Activated CD4-positive, alpha-beta T cell treated with anti-CD3 and anti-CD28 coated beads, Interleukin-2, Interleukin-4, amounts not matched to agents 100 ng/mL and 50 ng/mL, durations not matched to agents 16 hours and 8 hours (primary cell): ENCODE results near the gene IQCE.

Source experiments
- DNase-seq: peaks from one replicate; pipeline ENCODE4 v3.0.0-alpha.2; 2020; ENCODE audit warnings: low spot score

The IQCE gene

DNA sequence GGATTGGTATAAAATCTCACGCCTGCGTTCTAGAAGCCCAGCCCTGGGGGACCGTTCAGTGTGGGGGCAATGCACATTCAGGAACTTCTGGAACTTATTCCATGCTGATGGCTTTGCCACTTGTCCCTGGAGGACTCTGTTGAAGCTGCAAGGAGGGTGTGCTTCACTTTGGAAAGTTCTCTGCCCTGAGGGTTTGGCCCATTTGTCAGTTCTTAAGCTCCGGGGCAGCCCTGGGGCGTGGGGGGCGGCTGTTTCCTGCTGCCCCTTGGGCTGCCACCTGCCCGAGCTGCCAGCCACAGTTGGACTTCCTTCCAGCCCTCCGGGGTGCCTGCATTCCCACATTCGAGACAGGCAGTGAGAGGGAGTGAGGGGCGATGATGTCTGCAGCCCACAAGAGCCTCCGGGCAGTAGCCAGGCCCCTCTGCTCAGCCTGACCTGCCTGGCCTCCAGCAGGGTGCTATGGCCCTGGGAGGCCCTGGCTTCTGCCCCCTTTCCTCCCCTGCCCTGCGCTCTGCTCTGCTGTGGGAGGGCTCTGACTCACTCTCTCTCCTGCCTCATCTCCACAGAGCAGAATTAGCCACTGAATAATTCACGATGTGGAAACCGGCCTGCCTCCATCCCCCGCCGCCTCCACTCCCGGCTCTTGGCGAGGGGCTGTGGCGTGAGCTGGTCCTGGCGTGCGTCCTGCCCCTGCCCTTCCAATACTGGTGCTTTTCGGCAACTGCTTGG lies 74.9 kb downstream of the IQCE start:
- no peak for DNase-seq

DNA sequence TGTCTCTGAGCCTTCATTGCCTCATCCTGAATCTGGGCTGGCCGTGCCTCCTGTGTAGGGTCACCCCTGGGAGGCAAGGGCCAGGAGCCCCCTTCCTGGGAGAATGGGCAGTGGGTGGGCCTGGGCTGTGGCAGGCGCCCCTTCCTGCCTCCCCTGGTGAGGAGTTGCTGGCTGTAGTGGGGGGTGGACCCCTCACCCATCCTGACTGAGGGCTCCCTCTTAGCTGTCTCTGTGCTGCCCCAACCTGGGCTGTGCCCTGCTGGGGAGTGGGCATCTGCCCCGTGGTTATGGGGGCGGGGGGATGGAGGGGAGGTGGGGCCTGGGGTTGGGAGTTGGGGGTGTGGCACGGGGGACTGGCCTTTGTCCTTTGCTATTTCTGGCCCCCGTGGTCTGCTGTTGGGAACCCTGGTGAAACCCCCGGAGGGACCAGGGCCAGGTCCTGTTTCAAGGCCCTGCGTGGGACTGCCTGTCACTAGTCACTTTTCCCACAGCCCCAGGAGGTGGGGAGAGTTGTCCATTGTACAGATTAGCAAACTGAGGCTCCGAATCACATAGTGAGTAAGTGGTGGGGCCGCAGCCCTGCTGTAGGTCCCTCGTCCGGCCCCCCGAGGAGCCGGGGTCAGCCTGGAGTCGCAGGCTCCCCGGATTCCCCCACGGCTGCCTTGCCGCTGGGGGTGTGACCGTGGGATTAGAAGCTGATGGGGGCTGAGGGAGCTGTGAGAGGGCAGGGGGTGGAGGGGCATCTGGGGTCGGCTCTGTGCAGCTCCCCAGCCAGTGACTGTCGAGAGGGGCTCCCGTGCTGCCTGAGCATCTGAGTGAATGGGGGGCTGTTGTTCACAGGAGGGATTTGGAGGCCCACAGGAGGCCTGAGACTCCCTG lies 75.7 kb downstream of the IQCE start:
- DNase-seq: no peak

DNA sequence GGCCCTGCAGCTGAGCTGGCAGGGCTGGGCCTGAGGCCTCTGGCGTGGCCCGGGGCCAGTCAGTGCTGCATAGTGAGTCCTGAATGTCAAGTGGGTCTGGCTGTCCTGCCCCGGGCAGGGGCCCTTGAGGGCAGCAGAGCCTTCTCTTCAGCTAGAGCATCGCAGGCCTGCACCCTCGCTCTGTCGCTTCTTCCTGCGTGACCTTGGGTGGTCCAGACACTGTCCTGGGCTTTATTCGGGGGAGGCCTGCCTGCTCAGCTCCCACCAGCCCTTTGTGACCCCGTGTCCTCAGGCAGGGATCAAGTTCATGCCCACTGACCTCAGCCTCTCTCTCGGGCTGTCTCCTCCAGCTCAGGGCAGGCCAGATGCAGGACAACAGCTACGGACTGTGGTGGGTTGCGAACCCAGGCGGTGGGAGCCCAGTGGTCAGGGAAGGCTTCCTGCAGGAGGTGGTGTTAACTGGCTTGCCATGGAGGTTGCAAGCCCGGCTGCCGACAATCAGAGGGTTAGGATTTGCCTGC lies 76.4 kb downstream of the IQCE start:
- DNase-seq: no peak

DNA sequence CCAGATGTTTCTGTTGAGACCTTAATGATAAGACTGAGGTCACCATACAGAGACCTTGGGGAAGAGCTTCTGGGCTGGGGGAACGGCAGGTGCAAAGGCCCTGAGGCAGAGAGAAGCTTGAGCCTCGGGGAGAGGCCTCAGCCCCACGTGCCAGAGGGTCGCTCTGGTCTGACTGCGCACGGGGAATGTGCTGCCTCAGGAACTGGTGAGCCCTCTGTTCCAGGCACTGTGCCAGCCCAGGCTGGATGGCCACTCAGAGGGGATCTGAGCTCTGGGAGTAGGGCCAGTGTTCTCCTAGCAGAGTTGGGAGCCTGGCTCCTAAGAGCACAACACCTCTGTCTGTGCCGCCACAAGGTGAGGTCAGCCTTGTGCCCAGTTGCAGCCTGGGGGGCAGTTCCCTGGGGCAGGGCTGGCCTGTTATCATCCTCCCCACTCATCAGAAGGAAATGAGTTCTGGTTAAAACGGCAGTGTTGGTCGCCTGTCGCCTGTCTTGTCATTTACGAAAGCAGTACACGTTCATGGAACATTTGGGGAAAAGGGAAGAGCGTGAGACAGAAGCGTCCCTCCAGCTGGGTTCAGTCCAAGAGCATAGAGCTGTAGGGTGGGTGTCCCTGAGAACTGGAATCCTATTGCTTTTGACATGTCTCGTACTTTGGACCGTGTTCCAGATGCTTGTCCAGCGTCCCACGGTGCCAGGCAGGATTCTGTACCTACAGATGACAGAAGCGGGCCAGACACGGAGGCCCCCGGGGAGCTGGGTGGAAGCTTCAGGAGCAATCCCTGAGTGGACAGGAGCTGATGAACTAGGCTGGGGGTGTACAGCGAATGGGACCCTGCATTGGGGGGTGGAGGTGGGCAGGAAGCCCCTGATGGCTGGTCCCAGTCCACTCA lies 77.3 kb downstream of the IQCE start:
- no peak for DNase-seq

DNA sequence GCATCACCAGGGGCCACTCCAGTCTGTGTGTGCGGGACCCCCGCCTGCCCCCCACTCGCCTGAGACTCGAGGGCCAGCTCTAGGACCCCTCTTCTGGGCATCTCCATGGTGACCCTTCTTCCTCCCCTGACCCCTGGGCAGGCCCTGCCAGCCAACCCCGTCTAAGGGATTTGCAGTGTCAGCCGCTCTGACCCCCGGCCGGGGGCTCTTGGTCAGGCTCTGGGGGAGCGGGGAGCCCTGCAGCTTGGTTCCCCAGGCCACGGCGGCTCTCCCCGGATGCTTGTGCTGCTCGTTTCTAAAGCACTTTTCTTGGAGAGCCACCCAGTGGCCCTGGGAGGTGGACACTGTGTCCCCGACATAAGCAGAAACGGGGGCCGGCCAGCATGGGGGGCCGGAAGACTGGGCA lies 78.3 kb downstream of the IQCE start:
- DNase-seq: no peak

DNA sequence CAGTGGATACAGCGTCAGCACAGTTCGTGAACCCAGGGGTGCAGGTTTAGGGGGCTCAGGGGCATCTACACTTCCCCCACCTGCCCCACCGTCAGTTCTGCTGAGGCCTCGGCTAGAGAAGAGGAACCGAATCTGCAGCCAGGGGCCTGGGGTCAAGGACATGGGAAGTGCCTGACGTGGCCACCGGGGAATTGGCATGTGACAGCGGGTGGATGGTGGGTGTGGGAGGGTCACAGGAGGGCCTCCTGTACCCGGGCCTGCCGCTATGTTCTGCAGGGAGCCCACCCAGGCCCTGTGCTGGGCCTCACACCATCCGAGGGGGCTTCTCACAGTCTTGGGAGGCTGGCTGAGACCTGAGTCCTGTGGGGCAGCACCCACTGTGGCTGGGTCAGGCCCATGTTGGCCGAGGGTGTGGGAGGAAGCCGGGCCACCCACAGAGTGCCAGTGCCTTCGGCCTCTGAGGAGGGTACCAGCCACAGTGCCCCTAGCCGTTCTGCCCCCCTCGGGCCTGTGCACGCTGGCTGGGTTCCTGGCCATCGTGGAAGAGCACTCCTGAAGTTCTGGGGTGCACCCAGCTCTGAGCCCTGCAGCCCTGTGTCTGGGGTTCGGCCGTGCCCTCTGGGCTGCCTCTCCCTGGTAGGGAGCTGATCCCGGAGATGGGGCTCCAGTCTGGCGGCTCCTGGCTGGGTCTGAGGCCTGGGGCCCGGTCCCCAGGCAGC lies 78.9 kb downstream of the IQCE start:
- no peak for DNase-seq

DNA sequence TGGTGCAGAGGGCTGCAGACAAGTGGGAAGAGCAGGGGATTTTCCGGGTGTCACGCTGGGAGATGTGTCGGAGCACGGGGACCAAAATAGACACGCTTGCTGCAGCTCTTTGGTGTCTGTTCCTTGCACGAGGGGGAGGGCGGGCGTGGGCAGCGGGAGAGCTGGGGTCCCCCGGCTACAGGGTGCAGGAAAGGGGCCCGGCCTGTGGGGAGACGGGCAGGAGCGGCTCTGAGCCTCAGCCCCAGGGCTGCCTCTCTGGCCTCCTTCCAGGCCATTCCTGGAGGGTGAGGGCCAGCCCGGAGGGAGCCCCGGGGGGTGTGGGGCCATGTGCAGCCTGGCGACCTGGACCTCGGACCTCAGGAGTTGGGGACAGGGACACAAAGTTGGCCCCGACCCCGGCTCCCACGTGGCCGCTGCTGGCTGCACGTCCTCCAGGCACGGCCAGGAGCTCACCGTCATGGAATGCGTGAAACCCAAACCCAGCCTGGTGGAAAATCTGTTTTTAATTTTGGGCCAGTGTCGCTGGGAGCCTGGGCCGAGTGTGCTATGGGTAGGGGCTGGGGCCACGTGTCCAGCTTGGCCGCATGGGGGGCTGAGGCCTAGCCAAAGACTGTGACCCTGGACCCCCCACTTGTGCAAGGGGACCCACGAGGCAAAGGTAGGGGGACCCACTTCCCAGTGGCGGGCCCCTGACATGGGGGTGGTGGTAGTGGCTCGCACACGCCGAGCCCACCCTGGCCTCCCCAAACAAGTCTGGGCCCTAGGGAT lies 79.6 kb downstream of the IQCE start:
- DNase-seq: no peak

DNA sequence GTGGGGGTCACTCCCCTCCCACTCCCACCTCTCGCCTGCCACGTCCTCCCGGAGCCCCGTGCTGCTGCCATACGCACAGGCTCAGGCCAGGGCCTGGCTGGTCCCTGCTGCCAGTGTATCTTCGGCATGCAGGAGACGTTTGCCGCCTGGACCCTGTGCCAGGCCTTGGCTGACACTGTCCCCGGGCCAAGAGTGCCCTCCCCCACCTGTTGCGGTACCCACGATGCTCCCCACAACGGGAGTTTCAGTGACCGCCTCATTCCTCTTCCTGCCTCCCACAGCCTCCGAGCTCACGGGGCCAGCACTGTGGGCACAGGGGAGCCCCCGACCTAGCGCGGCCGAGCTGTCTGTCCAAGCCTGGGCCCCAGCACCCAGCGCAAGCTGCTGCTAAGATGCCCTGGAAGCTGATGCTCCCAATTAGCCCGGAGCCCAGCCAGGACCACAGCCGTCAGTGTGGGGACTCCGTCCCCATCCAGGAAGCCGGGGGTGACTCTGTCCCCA lies 80.5 kb downstream of the IQCE start:
- DNase-seq: no peak

DNA sequence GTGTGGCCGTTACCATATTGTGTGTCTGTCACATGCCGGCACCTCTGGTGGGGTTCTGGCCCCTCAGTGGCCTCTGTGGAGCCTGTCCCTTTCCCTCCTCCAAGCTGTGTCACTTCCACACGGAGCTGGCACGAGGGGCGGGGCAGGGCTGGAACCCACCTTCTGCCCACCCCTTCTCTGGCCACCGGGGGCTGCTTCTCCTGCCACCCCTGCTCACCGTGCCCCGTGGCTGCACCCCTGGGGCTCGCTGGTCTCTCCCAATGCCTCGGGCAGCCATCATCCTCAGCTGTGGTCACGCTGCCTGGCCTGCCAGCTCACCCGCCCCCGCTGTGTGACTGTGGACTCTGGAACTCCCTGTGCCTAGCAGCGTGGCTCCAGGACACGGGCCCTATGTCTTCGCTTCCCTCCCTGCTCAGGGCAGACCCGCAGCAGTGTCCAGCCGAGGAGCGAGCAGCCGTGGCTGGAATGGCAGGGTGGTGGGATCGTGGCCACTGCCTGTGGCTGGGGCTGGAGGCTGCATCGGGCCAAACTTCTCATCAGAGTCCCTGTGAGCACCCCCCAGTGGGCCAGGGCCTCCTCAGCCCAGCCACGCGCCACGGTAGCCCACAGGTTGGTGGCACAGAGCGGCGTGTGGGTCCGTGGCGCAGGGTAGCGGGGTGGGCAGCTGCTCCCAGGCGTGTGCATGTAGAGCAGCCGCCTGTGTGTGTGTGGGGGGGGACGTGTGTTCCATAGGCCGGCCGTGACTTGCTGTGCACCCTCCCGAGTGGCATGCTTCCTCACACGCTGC lies 81.1 kb downstream of the IQCE start:
- DNase-seq: no peak

DNA sequence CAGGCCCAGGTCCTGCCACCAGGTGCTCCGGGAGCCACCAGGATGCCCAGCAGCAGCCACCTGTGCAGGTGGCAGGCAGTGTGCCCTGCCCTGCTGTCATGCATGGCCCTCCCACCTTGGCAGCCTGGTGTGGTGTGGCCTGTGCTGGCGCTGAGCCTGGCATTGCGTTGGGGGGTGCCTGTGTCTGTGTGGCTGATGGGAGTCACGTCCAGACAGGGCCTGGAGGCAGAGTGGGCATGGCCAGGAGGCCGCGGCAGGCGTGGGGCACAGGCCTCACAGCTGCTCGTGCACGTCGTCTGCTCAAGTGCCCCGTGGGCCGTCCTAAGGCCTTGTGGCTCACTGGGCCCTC lies 81.7 kb downstream of the IQCE start:
- DNase-seq: no peak

DNA sequence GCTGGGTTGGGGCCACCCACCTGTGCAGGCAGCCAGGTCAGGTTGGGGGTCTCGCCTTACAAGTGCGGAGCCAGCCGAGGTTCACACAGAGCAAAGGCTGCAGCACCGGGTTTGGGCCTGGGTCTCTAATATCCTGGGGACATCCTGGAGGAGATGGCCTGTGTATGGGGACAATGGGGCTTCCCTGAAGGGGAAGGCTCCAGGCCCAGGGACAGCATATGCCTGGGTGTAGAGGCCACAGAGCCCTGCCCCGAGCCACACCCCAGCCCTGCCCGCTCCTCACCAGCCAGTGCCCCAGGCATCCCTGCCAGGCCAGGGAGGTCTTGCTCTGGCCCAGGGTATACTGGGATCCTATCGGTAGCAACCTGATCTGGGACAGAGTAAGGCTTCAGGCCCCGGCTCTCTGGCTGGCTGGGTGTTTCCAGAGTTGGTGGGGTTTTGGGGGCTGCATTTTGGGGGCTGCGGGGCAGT lies 82.1 kb downstream of the IQCE start:
- no peak for DNase-seq

DNA sequence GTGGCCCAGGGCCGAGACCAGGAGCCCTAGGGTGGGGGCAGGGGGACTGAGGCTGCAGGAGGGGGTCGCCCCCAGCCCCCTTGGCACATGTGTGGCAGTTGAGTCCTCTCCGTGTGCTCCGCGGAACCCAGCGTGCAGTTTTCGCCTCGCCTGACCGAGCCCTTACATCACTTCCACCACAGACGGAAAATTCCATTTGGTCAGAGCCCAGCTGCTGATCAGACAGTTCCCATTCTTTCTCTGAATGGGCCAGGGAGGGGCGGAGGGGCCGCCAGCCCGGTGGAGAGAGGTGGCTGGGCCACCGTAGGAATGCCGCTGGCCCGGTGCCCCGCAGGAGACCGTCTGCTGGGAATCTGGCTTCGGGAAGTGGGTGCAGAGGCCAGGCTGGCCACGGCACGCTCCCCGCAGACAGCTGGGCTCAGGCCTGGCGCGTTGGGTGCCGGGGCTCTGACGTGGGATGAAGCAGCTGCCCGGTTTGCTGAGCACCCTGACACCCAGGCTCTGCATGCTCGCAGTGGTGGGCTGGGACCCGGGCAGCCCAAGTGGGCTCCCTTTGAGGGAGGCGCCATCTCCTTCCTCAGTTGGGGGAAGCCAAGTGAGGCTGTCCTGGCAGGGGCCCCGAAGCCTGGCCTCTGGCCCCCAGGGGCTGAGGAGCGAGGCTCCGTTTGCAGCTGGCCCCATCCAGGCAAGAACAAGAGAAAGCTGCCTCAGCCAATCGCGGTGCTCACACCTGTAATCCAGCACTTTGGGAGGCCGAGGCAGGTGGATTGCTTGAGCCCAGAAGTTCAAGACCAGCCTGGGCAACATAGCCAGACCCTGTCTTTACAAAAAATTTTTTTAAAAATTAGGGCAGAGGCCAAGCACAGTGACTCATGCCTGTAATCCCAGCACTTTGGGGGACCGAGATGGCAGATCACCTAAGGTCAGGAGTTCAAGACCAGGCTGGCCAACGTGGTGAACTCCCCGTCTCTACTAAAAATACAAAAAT lies 82.9 kb downstream of the IQCE start:
- no peak for DNase-seq

DNA sequence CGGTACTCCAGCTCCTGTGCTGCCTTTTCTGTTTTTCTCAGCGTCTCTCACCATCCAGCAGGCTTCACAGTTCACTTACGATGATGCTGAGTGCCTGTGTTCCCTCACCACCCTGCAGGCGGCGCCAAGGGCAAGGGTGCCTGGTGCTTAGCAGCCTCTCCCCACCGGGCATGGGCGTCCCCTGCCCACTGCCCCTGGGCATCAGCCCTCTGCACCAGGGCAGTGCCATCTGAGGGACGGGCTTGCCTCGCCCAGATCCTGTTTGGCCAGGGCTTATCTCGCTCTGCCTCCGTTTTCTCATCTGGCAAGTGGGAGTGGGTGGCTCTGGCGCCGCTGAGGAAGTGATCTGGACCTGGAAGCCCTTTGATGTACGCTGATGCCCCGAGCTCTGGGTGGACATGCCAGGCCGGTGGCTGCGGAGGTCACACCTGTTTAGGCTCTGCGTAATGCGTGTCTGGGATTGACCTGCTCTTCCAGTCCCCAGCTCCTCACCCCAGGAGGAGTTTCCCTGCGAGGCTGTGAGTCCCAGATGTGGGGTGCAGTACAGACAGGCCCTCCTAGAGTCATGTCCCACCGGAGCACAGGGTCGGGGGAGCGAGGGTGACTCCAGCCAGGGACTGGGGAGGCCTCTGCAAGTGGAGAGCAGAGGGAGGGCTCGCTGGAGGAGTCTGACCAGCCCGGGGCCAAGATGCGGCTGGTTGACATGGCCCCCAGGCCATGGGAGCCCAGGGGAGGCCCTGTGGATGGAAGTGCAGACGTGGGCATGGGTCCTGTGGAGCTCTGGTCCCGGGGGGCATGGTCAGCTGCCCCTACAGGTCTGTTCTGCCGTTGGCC lies 84.8 kb downstream of the IQCE start:
- DNase-seq: no peak

DNA sequence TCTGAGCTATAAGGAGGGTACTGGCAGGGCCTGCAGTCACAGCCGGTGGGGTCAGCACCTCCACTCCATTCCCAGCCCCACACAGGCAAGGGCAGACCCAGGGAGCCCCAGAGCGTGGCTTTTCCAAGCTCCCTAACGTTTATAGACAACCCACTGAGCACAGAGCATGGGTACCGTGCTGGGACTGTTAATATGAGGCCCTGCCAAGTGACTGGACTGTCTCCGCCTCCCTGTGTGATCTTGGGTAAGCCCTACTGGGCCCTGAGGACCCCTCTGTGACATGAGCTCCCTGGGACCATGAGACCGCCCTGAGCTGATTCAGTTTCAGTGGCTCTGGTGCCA lies 85.4 kb downstream of the IQCE start:
- DNase-seq: no peak

DNA sequence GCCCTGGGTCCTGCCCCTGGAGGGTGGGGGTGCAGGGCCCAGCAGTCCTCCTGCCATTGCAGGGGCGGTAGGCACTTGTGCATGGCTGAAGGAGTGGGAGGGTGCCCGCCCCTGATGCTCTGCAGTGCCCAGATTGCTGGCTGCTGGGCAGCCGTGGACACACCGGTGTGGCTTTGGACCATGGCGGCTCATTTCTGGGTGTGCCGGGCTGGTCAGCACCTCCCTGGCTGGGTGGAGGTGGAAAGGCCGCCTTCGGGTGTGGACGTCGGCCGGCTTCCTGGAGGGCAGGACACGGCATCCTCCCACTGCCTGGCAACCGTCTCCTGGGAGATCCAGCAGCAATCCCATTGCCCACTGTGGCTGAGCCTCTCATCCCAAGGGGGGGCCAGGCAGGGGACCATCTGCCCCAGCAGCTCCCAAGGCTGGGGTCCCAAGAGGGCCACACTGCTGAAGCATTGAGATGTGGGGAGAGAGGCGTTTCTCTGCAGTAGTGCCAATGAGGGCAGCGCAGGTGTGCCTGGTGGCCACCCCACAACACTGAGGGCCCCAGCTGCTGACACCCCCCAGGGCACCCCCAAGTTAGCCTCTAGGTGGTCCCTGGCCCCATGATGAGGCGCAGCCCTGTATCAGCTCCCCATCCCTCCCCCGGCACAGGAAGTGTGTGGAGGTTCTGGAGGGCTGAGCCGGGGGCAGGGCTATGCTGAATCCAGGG lies 85.9 kb downstream of the IQCE start:
- DNase-seq: no peak

DNA sequence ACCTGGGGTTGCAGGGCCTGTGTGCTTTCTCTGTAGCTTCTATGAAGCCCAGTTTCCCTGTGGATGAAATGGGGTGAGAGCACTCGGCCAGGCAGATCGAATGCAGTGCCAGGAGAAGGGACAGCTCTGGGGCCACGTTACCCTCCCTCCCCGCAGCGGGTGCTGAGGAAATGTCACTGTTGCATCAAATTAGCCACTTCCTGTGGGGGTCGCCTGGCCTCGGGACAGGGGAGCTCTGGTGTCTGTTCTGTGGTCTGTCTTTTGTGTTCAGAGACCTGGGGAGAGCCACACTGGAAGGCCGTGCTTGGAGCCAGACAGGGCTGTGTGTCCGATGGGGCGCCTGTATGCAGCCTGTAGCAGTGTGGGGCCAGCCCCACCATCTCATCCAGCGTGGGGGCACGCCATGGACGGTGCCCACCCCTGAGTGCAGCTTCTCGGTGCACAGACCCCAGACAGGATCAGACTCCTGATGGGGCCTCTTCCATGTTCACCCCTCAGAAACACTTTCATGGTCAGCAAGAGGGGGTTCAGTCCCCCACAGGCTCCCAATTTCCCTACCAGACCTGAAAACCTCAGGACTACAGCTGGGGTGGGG lies 86.6 kb downstream of the IQCE start:
- peak; percentile 34 for DNase-seq

DNA sequence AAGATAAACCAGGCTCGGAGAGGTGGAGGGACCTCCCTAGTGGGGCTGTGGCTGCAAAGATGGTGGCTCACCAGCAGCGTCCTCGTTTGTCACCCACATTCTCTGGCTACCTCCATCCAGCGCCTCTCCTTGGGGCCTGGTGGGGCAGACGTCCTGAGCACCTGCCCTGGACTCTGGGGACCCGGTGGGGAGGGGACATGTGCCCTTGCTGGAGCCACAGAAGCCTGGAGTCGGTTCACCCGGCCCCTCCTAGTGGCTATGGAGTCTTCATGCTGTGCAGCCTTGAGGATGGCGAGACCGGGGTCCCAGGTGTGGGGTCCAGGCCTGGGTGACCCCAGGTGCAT lies 87.5 kb downstream of the IQCE start:
- DNase-seq: no peak
